ENCODE measurements around the gene DPP9. TPM values are rescaled to one million over a fixed set of nuclear protein-coding genes. Genes with fewer than 3 reads are reported as not detected.
A peak's percentile ranks its signal among the peaks of the same experiment; 100 is the strongest.

The DPP9 gene
- total and polyA plus RNA-seq, 2 of the 13 experiments (the other 11 are each of a cell fraction or from before 2014, with no cell fraction given), result 8.4 to 25.8 TPM

- TF ChIP-seq SETDB1 (CRISPR knock-in tag; IDR thresholded peaks at IDR 0.05; ENCODE audit: borderline replicate concordance) (no peak), TFAP4 (IDR thresholded peaks at IDR 0.05; ENCODE audit: borderline replicate concordance, low read depth) (peak; percentile 32; the same call in 1 of the 2 replicates), MEF2D (CRISPR knock-in tag; IDR thresholded peaks at IDR 0.05) (peak; percentile 39; the same call in 1 of the 2 replicates), LCORL (IDR thresholded peaks at IDR 0.05) (no peak), LCORL (CRISPR knock-in tag; IDR thresholded peaks at IDR 0.05) (no peak), ZNF784 (CRISPR knock-in tag; IDR thresholded peaks at IDR 0.05; ENCODE audit: borderline replicate concordance) (no peak; the same call in 1 of the 2 replicates), SMAD3 (CRISPR knock-in tag; IDR thresholded peaks at IDR 0.05) (no peak), ZNF430 (CRISPR knock-in tag; IDR thresholded peaks at IDR 0.05) (no peak), SRSF9 (IDR thresholded peaks at IDR 0.05; ENCODE audit: borderline replicate concordance, insufficient read depth, low read depth, low read length, poor library complexity, severe bottlenecking) (no peak), CREB3 (CRISPR knock-in tag; IDR thresholded peaks at IDR 0.05) (no peak), SMARCE1 (IDR thresholded peaks at IDR 0.05; ENCODE audit: borderline replicate concordance) (no peak), ARID3A (IDR thresholded peaks at IDR 0.05; ENCODE audit: low read depth, low read length) (no peak), PAWR (CRISPR knock-in tag; IDR thresholded peaks at IDR 0.05; ENCODE audit: borderline replicate concordance) (no peak), NCOR1 (IDR thresholded peaks at IDR 0.05; ENCODE audit: borderline replicate concordance, low read length) (peak; percentile 71), ZNF629 (CRISPR knock-in tag; conservative IDR thresholded peaks at IDR 0.05) (peak; percentile 98), AGO2 (optimal IDR thresholded peaks at IDR 0.05; ENCODE audit: low read depth, low read length) (peak; percentile 27), ZNF569 (CRISPR knock-in tag; IDR thresholded peaks at IDR 0.05; ENCODE audit: borderline replicate concordance) (no peak), ZNF879 (CRISPR knock-in tag; IDR thresholded peaks at IDR 0.05) (0 out of 2 replicates have a peak, but pooled peaks have one; percentile 42), NCOA5 (CRISPR knock-in tag; IDR thresholded peaks at IDR 0.05) (no peak), GABPA (IDR thresholded peaks at IDR 0.05; ENCODE audit: low read depth, low read length) (no peak), GABPA (CRISPR knock-in tag; IDR thresholded peaks at IDR 0.05; ENCODE audit: low read depth) (no peak), ZNF740 (CRISPR knock-in tag; IDR thresholded peaks at IDR 0.05) (peak; percentile 80), ZNF124 (CRISPR knock-in tag; IDR thresholded peaks at IDR 0.05) (no peak), TSC22D2 (CRISPR knock-in tag; IDR thresholded peaks at IDR 0.05; ENCODE audit: borderline replicate concordance) (no peak), ZNF292 (CRISPR knock-in tag; IDR thresholded peaks at IDR 0.05; ENCODE audit: borderline replicate concordance, low read depth) (peak; percentile 11; the same call in 1 of the 2 replicates), ZNF460 (CRISPR knock-in tag; IDR thresholded peaks at IDR 0.05; ENCODE audit: borderline replicate concordance) (no peak), ZNF776 (CRISPR knock-in tag; IDR thresholded peaks at IDR 0.05) (no peak)
Observed at GRCh38 chr19:4639531-4640246, 84.0 kb downstream of the DPP9 start (continued).
